A673 (cell line): ENCODE results near the gene ABCC11. TPM values are rescaled to one million over a fixed set of nuclear protein-coding genes. Genes with fewer than 3 reads are reported as not detected.

Source experiments
- BruUV-seq: library from RNA; stranded (reverse); fragments of 400-500 nt; replicated peaks from 2 replicates; lab custom pipeline; 2021; lab: Mats Ljungman, UMichigan
- CTCF ChIA-PET: fragments of 300-600 bp; sonication (Branson Sonifier 250); formaldehyde crosslinking; loops from one replicate; lab custom pipeline; 2022; ENCODE audit warnings: antibody characterized with exemption; lab: Charles Lee
- POLR2A ChIA-PET: fragments of 300-600 bp; sonication (Branson Sonifier 250); formaldehyde crosslinking; loops from one replicate; lab custom pipeline; 2022; ENCODE audit warnings: antibody characterized with exemption; ENCODE audit not compliant: low non-redundant PET; lab: Charles Lee
- DNase-seq: peaks from one replicate; pipeline ENCODE4 v3.0.0-alpha.2; 2015; ENCODE audit warnings: low spot score
- H3K27ac ChIP-seq: fragments of 200-600 bp; sonication (generic); 2 replicates; pipeline ENCODE4 v1.5.1; 2016; ENCODE audit warnings: mixed run types, low read depth, mild to moderate bottlenecking, mixed read lengths, antibody characterized with exemption, low read length; ENCODE audit not compliant: poor library complexity, severe bottlenecking
- H3K27me3 ChIP-seq: fragments of 200-600 bp; sonication (generic); replicated peaks from 2 replicates; pipeline ENCODE4 v1.6.1; 2017; ENCODE audit warnings: mixed run types, low read depth, mild to moderate bottlenecking, mixed read lengths, antibody characterized with exemption, low read length; ENCODE audit not compliant: insufficient read depth, poor library complexity
- H3K36me3 ChIP-seq: fragments of 200-600 bp; sonication (generic); 2 replicates; pipeline ENCODE4 v1.6.1; 2016; ENCODE audit warnings: mixed run types, mild to moderate bottlenecking, mixed read lengths, antibody characterized with exemption, low read length; ENCODE audit not compliant: insufficient read depth, poor library complexity, severe bottlenecking
- H3K4me1 ChIP-seq: fragments of 200-600 bp; sonication (generic); 2 replicates; pipeline ENCODE4 v1.6.1; 2017; ENCODE audit warnings: mixed run types, mild to moderate bottlenecking, mixed read lengths, antibody characterized with exemption, low read length; ENCODE audit not compliant: insufficient read depth, poor library complexity, severe bottlenecking
- H3K4me3 ChIP-seq: fragments of 200-600 bp; sonication (generic); 2 replicates; pipeline ENCODE4 v1.5.1; 2016; ENCODE audit warnings: low read depth, mixed run types, mild to moderate bottlenecking, mixed read lengths, low read length; ENCODE audit not compliant: poor library complexity, severe bottlenecking
- H3K9me3 ChIP-seq: fragments of 200-600 bp; sonication (generic); 2 replicates; pipeline ENCODE4 v1.6.1; 2016; ENCODE audit warnings: mixed run types, low read depth, mild to moderate bottlenecking, mixed read lengths, antibody characterized with exemption, low read length; ENCODE audit not compliant: poor library complexity, severe bottlenecking
- CTCF ChIP-seq: fragments of 300-800, 200-600 bp; sonication (generic); conservative IDR thresholded peaks from 2 replicates; pipeline ENCODE4 v1.5.1; 2017; ENCODE audit warnings: low read depth, mild to moderate bottlenecking, antibody characterized with exemption, low read length, moderate library complexity, mixed read lengths
- EZH2 ChIP-seq: fragments of 200-600 bp; sonication (generic); IDR thresholded peaks from 2 replicates; pipeline ENCODE4 v1.6.1; 2017; ENCODE audit warnings: borderline replicate concordance, low read depth, mild to moderate bottlenecking, mixed read lengths, antibody characterized with exemption, low read length; ENCODE audit not compliant: poor library complexity, severe bottlenecking
- intact Hi-C: fragments of 100-400 bp; cut with micrococcal nuclease; formaldehyde crosslinking; loops from one replicate; pipeline ENCODE4 v1.10.0; 2022; ENCODE audit not compliant: unreplicated experiment
- total RNA-seq: library from RNA; stranded (reverse); gene quantifications from 2 replicates; pipeline ENCODE4 v1.2.3, GENCODE V29; 2021

ABCC11 gene
- total RNA-seq, 1 experiment from 2014 or later = not detected

GRCh38 chr16:48261569-48261968, 14.2 kb upstream of the ABCC11 start:
- Histone ChIP-seq H3K27me3 (no peaks in the 10 kb centered on the region), H3K9me3 (no peaks in the 10 kb centered on the region), H3K4me1 (peaks cover 8% of the 10 kb centered on the region), H3K36me3 (peaks cover 52% of the 10 kb centered on the region), H3K27ac (no peak overlapping the region), H3K4me3 (no peak overlapping the region)
- ChIA-PET CTCF (no interaction called here), POLR2A (no interaction called here)
- DNase-seq = no peak
- TF ChIP-seq CTCF (no peak), EZH2 (no peak)
- intact Hi-C loops = no loop called here
- BruUV-seq = no TSS peak

- TF ChIP-seq EZH2 (no peak), CTCF (no peak)
- no peak overlapping the region for H3K27ac ChIP-seq
- POLR2A ChIA-PET = no interaction called here
- no peaks in the 10 kb centered on the region for H3K27me3 ChIP-seq
- no TSS peak for BruUV-seq
- no peak overlapping the region for H3K4me3 ChIP-seq
- H3K36me3 ChIP-seq = peaks cover 42% of the 10 kb centered on the region
- no peaks in the 10 kb centered on the region for H3K9me3 ChIP-seq
- intact Hi-C loops = no loop called here
- DNase-seq = no peak
- H3K4me1 ChIP-seq = no peaks in the 10 kb centered on the region
- CTCF ChIA-PET = no interaction called here
Observed at GRCh38 chr16:48256579-48257177, 9.3 kb upstream of the ABCC11 start.

GRCh38 chr16:48252013-48252412, 4.7 kb upstream of the ABCC11 start:
- BruUV-seq = no TSS peak
- ChIA-PET POLR2A (no interaction called here), CTCF (no interaction called here)
- Histone ChIP-seq H3K27me3 (no peaks in the 10 kb centered on the region), H3K9me3 (no peaks in the 10 kb centered on the region), H3K4me3 (no peak overlapping the region), H3K27ac (no peak overlapping the region), H3K4me1 (no peaks in the 10 kb centered on the region), H3K36me3 (peaks cover 16% of the 10 kb centered on the region)
- TF ChIP-seq CTCF (no peak), EZH2 (no peak)
- no peak for DNase-seq
- intact Hi-C loops = no loop called here
